AG04450 (cell line): ENCODE results near the gene SMPD1. TPM values are rescaled to one million over a fixed set of nuclear protein-coding genes. Genes with fewer than 3 reads are reported as not detected.

Source experiments
- CTCF ChIA-PET: fragments of 300-600, 350-600 bp; formaldehyde crosslinking; extraction: SDS; loops from one replicate; lab custom pipeline; 2022; ENCODE audit warnings: antibody characterized with exemption, inconsistent platforms; lab: Charles Lee
- POLR2A ChIA-PET: fragments of 350-600 bp; formaldehyde crosslinking; extraction: SDS; loops from one replicate; lab custom pipeline; 2021; ENCODE audit warnings: antibody characterized with exemption, inconsistent platforms; lab: Yijun Ruan, JAX
- DNase-seq: peaks from one replicate; pipeline ENCODE4 v3.0.0-alpha.2; 2011; ENCODE audit warnings: low read depth, low spot score
- H3K27ac ChIP-seq: one replicate; pipeline ENCODE4 v1.5.1; 2012; ENCODE audit warnings: low read depth, low read length, control low read depth
- H3K27me3 ChIP-seq: one replicate; pipeline ENCODE4 v1.6.0; 2012; ENCODE audit warnings: low read length; ENCODE audit not compliant: control insufficient read depth, insufficient read depth
- H3K4me3 ChIP-seq: 2 replicates; pipeline ENCODE4 v1.5.1; 2011; ENCODE audit warnings: mild to moderate bottlenecking, low read depth, low read length, control low read depth
- H3K9me3 ChIP-seq: 2 replicates; pipeline ENCODE4 v1.5.1; 2012; ENCODE audit warnings: low read length; ENCODE audit not compliant: control insufficient read depth, insufficient read depth
- CTCF ChIP-seq: IDR thresholded peaks from 2 replicates; pipeline ENCODE4 v1.5.1; 2011; ENCODE audit warnings: low read depth, low read length, control low read depth, inconsistent platforms
- polyA plus RNA-seq: library from polyadenylated mRNA; depleted of rRNA; stranded (reverse); fragments of >200 nt; gene quantifications from 2 replicates; pipeline ENCODE4 v1.2.3, GENCODE V29; 2011

The SMPD1 gene
- polyA plus RNA-seq, 1 experiment, result 68.0 TPM

DNA sequence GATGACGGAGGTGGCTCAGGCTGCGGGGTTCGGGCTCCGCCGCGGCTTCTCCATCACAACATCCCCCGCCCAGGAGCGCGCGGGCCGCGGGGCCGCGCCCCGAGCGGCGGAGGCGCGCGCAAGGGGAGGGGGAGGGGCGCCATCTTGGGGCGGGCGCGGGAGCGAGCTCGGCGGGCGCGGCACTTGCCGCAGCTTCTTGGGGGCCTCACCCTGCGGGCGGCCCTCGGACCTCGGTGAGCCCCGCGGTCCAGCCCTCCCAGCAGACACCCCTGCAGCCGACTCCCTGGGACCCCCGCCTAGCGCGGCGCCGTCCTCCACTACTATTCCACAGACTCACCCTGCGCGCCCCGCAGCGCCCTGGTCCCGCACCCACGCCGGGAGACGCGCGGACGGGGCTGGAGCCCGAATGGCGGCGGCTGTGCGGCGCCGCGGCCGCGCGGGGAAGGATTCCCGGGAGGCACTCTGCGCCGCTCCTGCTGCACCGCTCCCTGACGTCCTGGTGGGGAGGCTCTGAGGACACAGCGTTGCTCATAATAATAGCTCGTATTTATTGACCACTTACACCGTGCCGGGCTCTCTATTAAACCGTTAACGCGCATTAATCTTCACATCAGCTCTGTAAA is 28.8 kb downstream of the SMPD1 start, which contains the start of gene APBB1:
Gene APBB1, minus strand, starts transcription at position 86 of the 623 bp plus-strand sequence. CDS start 7,747 bp downstream, outside the sequence.
- H3K27me3 ChIP-seq, result no peaks in the 10 kb centered on the region
- H3K9me3 ChIP-seq, result no peaks in the 10 kb centered on the region
- ChIA-PET CTCF (interaction anchor here (0.6 to 3.2 kb wide), 8 partner anchors 12 to 799 kb away, joined by 3 to 29 read pairs (median 3); no protein-coding TSS in a partner anchor), POLR2A (interaction anchor here (0.6 to 1.6 kb wide), 10 partner anchors 8 to 267 kb away, joined by 3 to 10 read pairs (median 4); partner anchors contain the start of genes ARFIP2, CAVIN3, SMPD1 and TIMM10B)
- H3K4me3 ChIP-seq, result peak within 1 kb of the TSS; percentile 80
- 0 out of 2 replicates have a peak, but pooled peaks have one; percentile 8 for TF ChIP-seq CTCF
- H3K27ac ChIP-seq, result no peak within 1 kb of the TSS
- DNase-seq, result no peak

DNA sequence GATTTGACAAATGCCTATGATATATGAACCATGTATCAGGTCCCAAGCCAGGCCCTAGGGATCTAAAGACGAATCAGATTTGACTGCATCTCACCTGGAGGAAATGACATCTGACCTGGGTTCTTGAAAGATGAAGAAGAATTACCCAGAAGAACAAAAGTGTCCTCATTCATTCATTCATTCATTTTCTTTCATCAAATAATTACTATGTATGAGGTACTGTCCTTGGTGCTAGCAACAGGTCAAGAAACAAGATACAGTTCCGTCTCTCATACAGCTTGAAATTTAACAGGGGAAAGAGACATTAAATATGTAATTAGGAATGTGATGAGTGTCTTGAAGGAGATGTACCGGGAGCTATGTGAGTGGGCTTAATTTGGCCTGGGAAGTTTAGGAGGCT is 30.4 kb downstream of the SMPD1 start:
- Histone ChIP-seq H3K9me3 (no peaks in the 10 kb centered on the region), H3K4me3 (no peak overlapping the region), H3K27ac (no peak overlapping the region), H3K27me3 (peaks cover 1% of the 10 kb centered on the region)
- CTCF ChIA-PET, result interaction anchor here (3.3 to 4.9 kb wide), 3 partner anchors 19 to 42 kb away, joined by 14 to 28 read pairs (median 17); partner anchors contain the start of gene HPX
- POLR2A ChIA-PET, result no interaction called here
- no peak for DNase-seq
- TF ChIP-seq CTCF, result no peak

DNA sequence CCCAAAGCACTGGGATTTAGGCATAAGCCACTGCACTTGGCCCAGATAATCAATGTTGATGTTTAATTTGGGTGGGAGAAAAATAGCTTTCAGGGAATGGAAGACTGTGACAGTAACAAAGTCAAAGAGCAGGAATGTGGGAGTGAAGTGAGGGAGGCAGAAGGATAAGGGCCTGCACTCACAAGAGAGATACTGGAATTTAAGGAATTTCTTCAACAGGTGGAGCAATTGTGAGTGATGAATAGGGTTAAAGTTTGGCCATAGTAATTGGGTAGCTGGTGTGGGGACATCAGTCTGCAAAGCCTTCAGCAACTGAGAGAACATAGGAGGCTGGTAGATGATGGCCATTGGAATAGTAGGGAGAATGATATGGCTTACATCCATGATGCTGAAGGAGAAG is 37.2 kb downstream of the SMPD1 start:
- no peak for TF ChIP-seq CTCF
- Histone ChIP-seq H3K27me3 (peaks cover 3% of the 10 kb centered on the region), H3K4me3 (no peak overlapping the region), H3K9me3 (no peaks in the 10 kb centered on the region), H3K27ac (no peak overlapping the region)
- CTCF ChIA-PET, result interaction anchor here (0.6 to 3.7 kb wide), 4 partner anchors 12 to 49 kb away, joined by 4 to 24 read pairs (median 12); no protein-coding TSS in a partner anchor
- POLR2A ChIA-PET, result interaction anchor here (0.7 to 1.0 kb wide), 4 partner anchors 9 to 121 kb away, joined by 3 to 4 read pairs (median 4); partner anchors contain the start of genes APBB1 and SMPD1
- DNase-seq, result no peak

DNA sequence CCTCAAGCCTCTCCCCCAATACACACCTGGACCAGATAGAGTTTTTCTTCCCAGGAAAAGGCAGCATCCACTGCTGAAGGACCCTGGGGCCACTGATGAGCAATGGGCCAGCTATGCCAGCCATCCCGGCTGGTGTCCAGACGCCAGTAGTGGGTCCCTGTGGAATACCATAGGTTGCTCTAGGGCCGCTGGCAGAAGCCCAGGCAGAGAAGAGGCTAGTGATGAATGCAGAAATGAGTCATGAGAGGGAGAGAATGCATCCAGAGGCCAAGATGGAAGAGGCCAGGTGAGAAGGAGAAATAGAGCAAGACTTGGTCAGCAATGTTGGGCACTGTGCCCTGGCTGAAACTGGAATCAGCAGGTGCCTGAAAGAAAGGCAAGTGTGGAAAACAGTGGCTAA is 41.6 kb downstream of the SMPD1 start:
- DNase-seq, result no peak
- Histone ChIP-seq H3K27ac (no peak overlapping the region), H3K27me3 (no peaks in the 10 kb centered on the region), H3K9me3 (no peaks in the 10 kb centered on the region), H3K4me3 (no peak overlapping the region)
- TF ChIP-seq CTCF, result no peak
- ChIA-PET POLR2A (no interaction called here), CTCF (interaction anchor here (2.6 to 3.1 kb wide), 3 partner anchors 8 to 69 kb away, joined by 7 to 20 read pairs (median 16); partner anchors contain the start of gene HPX)

DNA sequence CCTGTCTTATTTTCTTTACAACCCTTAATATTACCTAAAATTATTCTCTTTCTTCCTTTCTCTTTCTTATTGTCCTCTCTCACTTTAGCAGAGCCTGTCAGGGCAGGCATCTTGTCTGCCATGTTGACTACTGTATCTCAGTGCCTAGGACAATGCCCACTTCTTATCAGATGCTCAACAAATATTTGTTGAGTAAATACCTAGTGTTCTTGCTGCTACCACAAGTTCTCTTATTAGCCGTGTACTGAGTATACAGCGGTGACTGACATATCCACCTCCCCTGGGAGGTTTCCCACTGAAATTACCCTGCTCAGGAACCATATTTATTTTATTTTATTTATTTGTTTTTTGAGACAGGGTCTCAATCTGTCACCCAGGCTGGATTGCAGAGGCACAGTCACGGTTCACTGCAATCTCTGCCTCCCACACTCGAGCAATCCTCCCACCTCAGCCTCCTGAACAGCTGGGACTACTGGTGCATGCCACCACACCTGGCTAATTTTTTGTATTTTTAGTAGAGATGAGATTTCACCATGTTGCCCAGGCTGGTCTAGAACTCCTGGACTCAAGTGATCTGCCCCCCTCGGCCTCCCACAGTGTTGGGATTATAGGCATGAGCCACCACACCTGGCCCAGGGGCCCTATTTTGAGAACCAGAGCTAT is 43.9 kb downstream of the SMPD1 start:
- Histone ChIP-seq H3K27me3 (no peaks in the 10 kb centered on the region), H3K4me3 (no peak overlapping the region), H3K27ac (no peak overlapping the region), H3K9me3 (no peaks in the 10 kb centered on the region)
- ChIA-PET POLR2A (no interaction called here), CTCF (interaction anchor here (1.5 kb wide), 1 partner anchor 71 kb away, joined by 4 read pairs; no protein-coding TSS in a partner anchor)
- no peak for DNase-seq
- TF ChIP-seq CTCF, result no peak
